Activated T-helper 2 cell treated with anti-CD3 and anti-CD28 coated beads, Interferon-gamma antibody, Interleukin-2, Interleukin-4, amounts not matched to agents 10 μg/mL and 5 μg/mL and 100 μg/mL, durations not matched to agents 14 hours and 24 hours and 36 hours (primary cell): ENCODE results near the gene RNF141. TPM values are rescaled to one million over a fixed set of nuclear protein-coding genes. Genes with fewer than 3 reads are reported as not detected.
A peak's percentile ranks its signal among the peaks of the same experiment; 100 is the strongest.

ENCODE experiments used
- DNase-seq: peaks from one replicate; pipeline ENCODE4 v3.0.0; 2021; ENCODE audit warnings: low spot score
- H3K27ac Mint-ChIP-seq: one replicate; pipeline ENCODE4 v1.8.0; 2021; ENCODE audit warnings: mixed read lengths
- H3K27me3 Mint-ChIP-seq: one replicate; pipeline ENCODE4 v1.8.0; 2021; ENCODE audit warnings: low read depth, mixed read lengths
- H3K36me3 Mint-ChIP-seq: one replicate; pipeline ENCODE4 v1.8.0; 2021; ENCODE audit warnings: low read depth, mixed read lengths
- H3K4me1 Mint-ChIP-seq: one replicate; pipeline ENCODE4 v1.8.0; 2021; ENCODE audit warnings: low read depth, mixed read lengths
- H3K4me3 Mint-ChIP-seq: one replicate; pipeline ENCODE4 v1.8.0; 2021; ENCODE audit warnings: low read depth, mild to moderate bottlenecking, moderate library complexity, mixed read lengths
- H3K9me3 Mint-ChIP-seq: one replicate; pipeline ENCODE4 v1.8.0; 2021; ENCODE audit warnings: mixed read lengths
- intact Hi-C: fragments of 100-400 bp; cut with micrococcal nuclease; formaldehyde crosslinking; loops from one replicate; pipeline ENCODE4 v1.15.1; 2023
- total RNA-seq: library from RNA; stranded (reverse); gene quantifications from 2 replicates; pipeline ENCODE4 v1.2.3, GENCODE V29; 2022

Gene RNF141
- total RNA-seq, 1 donor from 2014 or later: 13.2 TPM

DNA sequence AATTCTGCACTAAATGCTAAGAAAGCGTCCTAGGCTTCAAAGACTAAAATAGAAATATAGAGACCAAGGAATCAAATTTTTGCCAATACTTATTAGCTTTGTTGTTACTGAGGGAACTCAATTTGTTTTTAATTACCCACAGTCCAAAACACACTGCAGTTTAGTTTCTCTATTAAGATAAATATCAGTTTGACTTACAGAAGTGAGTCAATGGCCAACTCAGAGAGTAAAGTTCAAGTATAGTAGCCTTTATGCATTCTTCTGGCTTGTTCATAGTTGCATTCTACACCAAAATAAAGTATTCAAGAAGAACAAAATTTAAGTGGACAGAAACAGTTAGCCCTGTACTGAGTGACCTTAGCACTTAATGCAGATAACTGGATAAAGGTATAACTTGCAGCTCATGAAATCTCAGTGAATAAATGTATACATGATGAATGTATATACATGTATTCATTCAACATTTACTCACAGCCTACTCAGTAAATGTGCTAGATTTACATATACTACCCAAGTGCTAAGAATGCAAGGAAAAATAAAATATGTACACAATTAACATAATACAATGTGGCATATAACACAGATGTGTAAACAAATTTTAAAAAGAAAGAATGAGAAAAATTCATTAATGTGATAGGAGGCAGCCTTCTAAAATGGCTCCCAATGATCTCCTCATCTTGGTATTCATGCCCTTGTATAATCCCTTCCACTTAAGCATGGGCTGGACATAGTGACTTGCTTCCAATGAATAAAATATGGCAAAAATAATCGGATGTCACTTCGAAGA lies 9.7 kb upstream of the RNF141 start:
- H3K4me3 Mint-ChIP-seq: no peak overlapping the region
- no peaks in the 10 kb centered on the region for H3K4me1 Mint-ChIP-seq
- peaks cover 3% of the 10 kb centered on the region for H3K9me3 Mint-ChIP-seq
- H3K36me3 Mint-ChIP-seq: no peaks in the 10 kb centered on the region
- intact Hi-C loops: no loop called here
- no peak overlapping the region for H3K27ac Mint-ChIP-seq
- peaks cover 24% of the 10 kb centered on the region for H3K27me3 Mint-ChIP-seq
- no peak for DNase-seq

- no peak overlapping the region for H3K4me3 Mint-ChIP-seq
These were observed 3.8 kb upstream of the RNF141 start for GRCh38 chr11:10544491-10545465.

GRCh38 chr11:10543782-10544181 lies 2.8 kb upstream of the RNF141 start:
- Mint-ChIP-seq H3K36me3 (no peaks in the 10 kb centered on the region), H3K4me3 (no peak overlapping the region), H3K27ac (no peak overlapping the region), H3K9me3 (peaks cover 4% of the 10 kb centered on the region), H3K27me3 (peaks cover 8% of the 10 kb centered on the region), H3K4me1 (peaks cover 13% of the 10 kb centered on the region)
- intact Hi-C loops: loop anchor here (5.0 to 10.0 kb wide), 2 partner anchors 111 to 194 kb away; no protein-coding TSS in a partner anchor
- no peak for DNase-seq

More at GRCh38 chr11:10544491-10545465, 3.8 kb upstream of the RNF141 start:
- H3K9me3 Mint-ChIP-seq: peaks cover 4% of the 10 kb centered on the region
- H3K4me1 Mint-ChIP-seq: peaks cover 8% of the 10 kb centered on the region
- H3K27ac Mint-ChIP-seq: no peak overlapping the region
- H3K36me3 Mint-ChIP-seq: no peaks in the 10 kb centered on the region
- H3K27me3 Mint-ChIP-seq: peaks cover 13% of the 10 kb centered on the region
- intact Hi-C loops: loop anchor here (5.0 to 10.0 kb wide), 2 partner anchors 110 to 193 kb away; no protein-coding TSS in a partner anchor
- no peak for DNase-seq

GRCh38 chr11:10542776-10543175 lies 1.8 kb upstream of the RNF141 start:
- H3K27ac Mint-ChIP-seq: no peak overlapping the region
- no peak for DNase-seq
- peaks cover 14% of the 10 kb centered on the region for H3K4me1 Mint-ChIP-seq
- H3K4me3 Mint-ChIP-seq: no peak overlapping the region
- peaks cover 4% of the 10 kb centered on the region for H3K9me3 Mint-ChIP-seq
- H3K36me3 Mint-ChIP-seq: no peaks in the 10 kb centered on the region
- intact Hi-C loops: loop anchor here (5.0 to 10.0 kb wide), 2 partner anchors 112 to 195 kb away; no protein-coding TSS in a partner anchor
- peaks cover 5% of the 10 kb centered on the region for H3K27me3 Mint-ChIP-seq

DNA sequence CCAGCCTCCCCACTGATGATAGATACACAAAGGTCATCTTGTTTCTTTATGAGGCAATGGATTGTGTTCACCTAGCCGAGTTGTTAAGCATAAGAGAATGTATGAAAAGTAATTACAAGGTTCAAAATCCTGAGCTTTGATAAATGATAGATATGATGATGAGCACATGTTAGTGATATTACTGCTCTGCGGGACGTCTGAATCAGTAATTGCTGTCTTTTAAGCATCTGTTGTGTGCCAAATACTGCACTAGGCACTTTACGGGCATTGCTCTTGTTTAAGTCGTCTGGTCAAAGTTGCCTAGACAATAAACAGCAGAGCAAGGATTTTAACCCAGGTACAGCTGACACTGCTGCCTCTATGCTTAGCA lies 559 bp upstream of the RNF141 start:
- H3K36me3 Mint-ChIP-seq: no peaks in the 10 kb centered on the region
- peaks cover 4% of the 10 kb centered on the region for H3K9me3 Mint-ChIP-seq
- peak overlapping the region; percentile 89 for H3K4me3 Mint-ChIP-seq
- intact Hi-C loops: loop anchor here (2.0 to 10.0 kb wide), 5 partner anchors 15 to 196 kb away; partner anchors contain the start of gene AMPD3
- peaks cover 14% of the 10 kb centered on the region for H3K4me1 Mint-ChIP-seq
- no peak overlapping the region for H3K27ac Mint-ChIP-seq
- H3K27me3 Mint-ChIP-seq: peaks cover 5% of the 10 kb centered on the region
- DNase-seq: no peak

DNA sequence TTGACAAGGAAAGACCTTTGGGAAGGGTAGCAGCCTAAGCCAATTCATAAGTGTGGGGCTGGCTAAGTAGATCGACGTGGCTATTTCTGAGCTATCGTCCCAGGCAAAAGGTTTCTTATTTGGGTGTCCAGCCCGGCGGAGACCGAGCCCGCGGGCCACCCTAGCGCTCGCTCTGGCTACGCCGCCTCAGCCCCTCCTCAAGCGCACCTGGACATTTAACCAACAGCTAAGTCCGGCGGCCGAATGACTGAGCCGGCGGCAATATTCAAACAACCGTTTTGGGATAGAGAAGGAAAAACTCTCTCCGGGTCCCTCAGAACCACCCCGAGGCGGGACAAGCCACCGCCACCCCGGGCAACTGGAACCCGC lies 457 bp downstream of the RNF141 start:
- peak overlapping the region; percentile 89 for H3K4me3 Mint-ChIP-seq
- peaks cover 20% of the 10 kb centered on the region for H3K4me1 Mint-ChIP-seq
- H3K27ac Mint-ChIP-seq: peak overlapping the region; percentile 60
- peaks cover 4% of the 10 kb centered on the region for H3K9me3 Mint-ChIP-seq
- no peaks in the 10 kb centered on the region for H3K27me3 Mint-ChIP-seq
- no peaks in the 10 kb centered on the region for H3K36me3 Mint-ChIP-seq
- intact Hi-C loops: loop anchor here (2.0 to 10.0 kb wide), 5 partner anchors 14 to 197 kb away; partner anchors contain the start of gene AMPD3
- no peak for DNase-seq

DNA sequence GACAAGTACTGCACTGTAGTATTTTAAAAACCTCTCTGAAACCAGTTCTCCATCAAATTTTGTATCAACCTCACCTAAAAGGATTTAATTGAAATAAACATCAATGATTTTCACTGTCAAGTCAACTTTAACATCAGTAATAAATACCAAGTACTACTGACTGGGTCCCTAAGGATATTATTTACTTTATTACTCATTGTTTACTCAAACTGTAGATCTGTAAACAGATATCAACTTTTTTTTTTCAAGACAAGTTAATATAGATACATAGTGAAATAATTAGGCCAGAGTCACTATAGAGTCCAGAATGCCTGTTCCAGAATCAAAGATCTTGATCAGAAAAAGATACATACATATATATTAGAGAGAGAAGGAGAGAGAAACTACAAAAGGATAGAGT lies 1.6 kb downstream of the RNF141 start:
- Mint-ChIP-seq H3K27me3 (no peaks in the 10 kb centered on the region), H3K36me3 (no peaks in the 10 kb centered on the region)

GRCh38 chr11:10538924-10539323 lies 2.1 kb downstream of the RNF141 start:
- Mint-ChIP-seq H3K4me3 (no peak overlapping the region), H3K9me3 (no peaks in the 10 kb centered on the region), H3K27ac (no peak overlapping the region), H3K4me1 (peaks cover 20% of the 10 kb centered on the region), H3K36me3 (peaks cover 1% of the 10 kb centered on the region), H3K27me3 (no peaks in the 10 kb centered on the region)
- intact Hi-C loops: no loop called here
- no peak for DNase-seq

More for the DNA sequence above, 1.6 kb downstream of the RNF141 start:
- no peak for DNase-seq
- Mint-ChIP-seq H3K4me1 (peaks cover 20% of the 10 kb centered on the region), H3K27ac (no peak overlapping the region), H3K4me3 (peak overlapping the region; percentile 89), H3K9me3 (peaks cover 3% of the 10 kb centered on the region)
- intact Hi-C loops: no loop called here

DNA sequence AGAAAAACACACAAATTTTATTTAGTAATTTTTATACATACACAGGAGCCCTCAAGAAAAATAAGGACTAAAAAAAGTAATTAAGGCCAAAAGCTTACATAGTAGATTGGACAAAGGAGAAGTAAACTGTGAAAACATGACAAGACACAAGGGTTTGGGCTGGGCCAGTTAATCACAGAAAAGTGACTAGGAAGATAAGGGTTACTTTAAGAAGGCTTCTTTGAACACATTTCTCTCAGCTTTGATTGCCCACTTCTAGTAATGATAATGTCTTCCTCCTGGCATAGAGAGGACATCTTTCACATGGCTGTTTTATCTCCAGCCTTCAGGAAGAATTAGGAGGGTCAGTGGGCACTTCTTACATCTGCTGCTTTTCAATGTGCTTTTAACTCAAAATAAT lies 3.4 kb downstream of the RNF141 start:
- DNase-seq: no peak
- no peaks in the 10 kb centered on the region for H3K9me3 Mint-ChIP-seq
- H3K27me3 Mint-ChIP-seq: no peaks in the 10 kb centered on the region
- no peak overlapping the region for H3K27ac Mint-ChIP-seq
- H3K4me1 Mint-ChIP-seq: peaks cover 20% of the 10 kb centered on the region
- H3K4me3 Mint-ChIP-seq: no peak overlapping the region
- intact Hi-C loops: no loop called here
- H3K36me3 Mint-ChIP-seq: peaks cover 8% of the 10 kb centered on the region

- no peaks in the 10 kb centered on the region for H3K27me3 Mint-ChIP-seq
- H3K4me1 Mint-ChIP-seq: peaks cover 9% of the 10 kb centered on the region
- H3K27ac Mint-ChIP-seq: no peak overlapping the region
- no peak overlapping the region for H3K4me3 Mint-ChIP-seq
- H3K9me3 Mint-ChIP-seq: no peaks in the 10 kb centered on the region
- intact Hi-C loops: no loop called here
- H3K36me3 Mint-ChIP-seq: peaks cover 14% of the 10 kb centered on the region
- DNase-seq: no peak
These were observed 6.7 kb downstream of the RNF141 start for GRCh38 chr11:10534316-10534715.

DNA sequence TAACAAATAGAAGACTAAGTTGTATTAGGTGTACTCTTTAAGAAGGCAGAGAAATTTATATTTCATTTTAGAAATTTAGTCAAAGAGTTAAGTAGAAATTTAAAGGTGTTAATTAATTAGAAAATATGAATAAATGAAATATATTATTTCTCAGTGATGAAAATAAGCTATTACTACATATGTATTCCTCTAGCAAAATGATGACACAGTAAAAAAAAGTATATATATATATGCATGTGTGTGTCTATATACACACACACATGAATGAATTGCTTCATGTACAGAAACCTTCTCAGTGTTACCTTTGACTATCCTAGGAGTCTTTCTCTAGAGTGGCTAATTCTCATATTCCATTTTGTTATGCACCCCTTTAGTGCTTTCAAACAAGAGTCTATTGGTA lies 7.7 kb downstream of the RNF141 start:
- Mint-ChIP-seq H3K4me3 (no peak overlapping the region), H3K4me1 (peaks cover 6% of the 10 kb centered on the region), H3K36me3 (peaks cover 17% of the 10 kb centered on the region), H3K27me3 (no peaks in the 10 kb centered on the region), H3K9me3 (no peaks in the 10 kb centered on the region), H3K27ac (no peak overlapping the region)
- intact Hi-C loops: no loop called here
- no peak for DNase-seq

DNA sequence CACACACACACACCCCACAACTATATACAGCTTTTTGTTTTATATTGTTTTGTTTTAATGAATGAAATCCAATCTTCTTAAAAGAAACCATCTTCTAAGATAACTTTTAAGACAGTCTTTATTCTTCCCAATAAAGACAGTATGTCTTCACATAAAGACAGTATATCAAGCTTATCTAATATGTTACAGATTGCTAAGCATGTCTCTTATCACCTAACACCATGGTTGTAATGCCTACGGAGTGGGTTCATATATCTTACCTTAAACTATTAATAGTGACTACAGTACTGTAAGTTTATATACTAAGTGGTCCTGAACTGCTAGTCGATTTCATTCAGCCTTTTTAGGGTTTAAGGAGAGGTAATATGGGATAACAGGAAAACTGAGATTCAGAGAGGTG lies 8.5 kb downstream of the RNF141 start:
- Mint-ChIP-seq H3K27ac (no peak overlapping the region), H3K4me3 (no peak overlapping the region), H3K4me1 (peaks cover 8% of the 10 kb centered on the region), H3K27me3 (no peaks in the 10 kb centered on the region), H3K36me3 (peaks cover 19% of the 10 kb centered on the region), H3K9me3 (no peaks in the 10 kb centered on the region)
- DNase-seq: no peak
- intact Hi-C loops: no loop called here
